CD4-positive, alpha-beta T cell treated with Interleukin-21 for 1 hour (primary cell): ENCODE measurements around the gene RIN3.
A peak's percentile ranks its signal among the peaks of the same experiment; 100 is the strongest.

Experiments
- DNase-seq: peaks from one replicate; pipeline ENCODE4 v3.0.0-alpha.2; 2020

Gene RIN3, protein sequence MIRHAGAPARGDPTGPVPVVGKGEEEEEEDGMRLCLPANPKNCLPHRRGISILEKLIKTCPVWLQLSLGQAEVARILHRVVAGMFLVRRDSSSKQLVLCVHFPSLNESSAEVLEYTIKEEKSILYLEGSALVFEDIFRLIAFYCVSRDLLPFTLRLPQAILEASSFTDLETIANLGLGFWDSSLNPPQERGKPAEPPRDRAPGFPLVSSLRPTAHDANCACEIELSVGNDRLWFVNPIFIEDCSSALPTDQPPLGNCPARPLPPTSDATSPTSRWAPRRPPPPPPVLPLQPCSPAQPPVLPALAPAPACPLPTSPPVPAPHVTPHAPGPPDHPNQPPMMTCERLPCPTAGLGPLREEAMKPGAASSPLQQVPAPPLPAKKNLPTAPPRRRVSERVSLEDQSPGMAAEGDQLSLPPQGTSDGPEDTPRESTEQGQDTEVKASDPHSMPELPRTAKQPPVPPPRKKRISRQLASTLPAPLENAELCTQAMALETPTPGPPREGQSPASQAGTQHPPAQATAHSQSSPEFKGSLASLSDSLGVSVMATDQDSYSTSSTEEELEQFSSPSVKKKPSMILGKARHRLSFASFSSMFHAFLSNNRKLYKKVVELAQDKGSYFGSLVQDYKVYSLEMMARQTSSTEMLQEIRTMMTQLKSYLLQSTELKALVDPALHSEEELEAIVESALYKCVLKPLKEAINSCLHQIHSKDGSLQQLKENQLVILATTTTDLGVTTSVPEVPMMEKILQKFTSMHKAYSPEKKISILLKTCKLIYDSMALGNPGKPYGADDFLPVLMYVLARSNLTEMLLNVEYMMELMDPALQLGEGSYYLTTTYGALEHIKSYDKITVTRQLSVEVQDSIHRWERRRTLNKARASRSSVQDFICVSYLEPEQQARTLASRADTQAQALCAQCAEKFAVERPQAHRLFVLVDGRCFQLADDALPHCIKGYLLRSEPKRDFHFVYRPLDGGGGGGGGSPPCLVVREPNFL

DNA sequence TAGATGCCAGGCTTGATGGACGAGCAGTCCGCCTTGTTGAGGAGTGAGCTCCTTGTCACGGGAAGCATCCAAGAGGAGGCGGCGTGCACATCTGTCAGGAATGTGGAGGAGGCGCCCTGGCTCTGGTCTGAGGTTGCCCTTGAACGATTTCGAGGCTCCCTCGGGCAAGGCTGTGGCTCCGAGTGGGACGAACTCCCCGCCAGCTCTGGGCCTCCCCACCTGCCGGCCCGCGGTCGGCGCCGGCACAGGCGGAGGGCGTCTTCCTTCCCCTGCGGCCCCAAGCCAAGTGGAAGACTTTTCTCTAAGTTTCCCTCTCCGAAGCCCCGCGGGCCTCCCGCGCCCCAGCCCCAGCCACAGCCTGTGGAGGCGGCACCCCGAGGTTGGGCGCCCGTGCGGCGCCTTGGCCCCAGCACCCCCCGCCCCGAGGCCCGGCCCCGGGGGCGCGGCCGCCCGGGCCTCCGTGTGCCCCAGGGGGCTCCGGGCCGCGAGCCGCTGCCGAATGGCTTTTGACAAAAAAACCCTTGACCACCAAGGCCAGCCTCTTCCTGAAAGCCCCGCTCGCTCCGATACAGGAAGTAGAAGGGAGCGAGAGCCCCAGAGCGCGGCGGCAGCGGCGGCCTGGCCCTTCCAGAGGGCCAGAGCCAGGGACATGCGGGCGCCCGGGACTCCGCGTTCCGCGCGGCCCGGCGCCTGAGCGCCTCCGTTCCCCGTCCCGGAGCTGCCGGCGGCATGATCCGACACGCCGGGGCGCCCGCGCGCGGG lies at the start of gene RIN3:
RIN3 (plus strand) TSS at position 578 of the 762 bp plus-strand sequence; CDS start at position 730, 152 bp downstream.
- DNase-seq: peak; percentile 56

DNA sequence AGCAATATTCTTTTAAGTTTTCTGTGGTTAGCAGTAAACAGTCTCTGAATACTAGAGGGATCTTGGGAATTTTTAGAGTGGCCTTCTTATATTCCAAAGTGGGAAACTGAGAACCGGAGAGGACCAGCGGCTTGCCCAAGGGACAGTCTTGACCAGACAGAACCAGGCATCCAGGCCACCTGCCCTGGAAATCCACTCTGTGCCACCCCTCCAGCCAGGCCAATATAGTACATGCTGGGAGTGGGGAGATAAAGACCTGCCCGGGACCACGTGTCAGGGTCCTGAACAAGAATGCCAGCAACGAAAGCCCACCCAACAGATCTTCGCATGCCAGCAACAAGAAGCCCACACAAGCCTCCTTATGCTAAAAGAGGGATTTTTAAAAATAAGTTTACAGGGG lies 49.4 kb upstream of the RIN3 start:
- DNase-seq: no peak

DNA sequence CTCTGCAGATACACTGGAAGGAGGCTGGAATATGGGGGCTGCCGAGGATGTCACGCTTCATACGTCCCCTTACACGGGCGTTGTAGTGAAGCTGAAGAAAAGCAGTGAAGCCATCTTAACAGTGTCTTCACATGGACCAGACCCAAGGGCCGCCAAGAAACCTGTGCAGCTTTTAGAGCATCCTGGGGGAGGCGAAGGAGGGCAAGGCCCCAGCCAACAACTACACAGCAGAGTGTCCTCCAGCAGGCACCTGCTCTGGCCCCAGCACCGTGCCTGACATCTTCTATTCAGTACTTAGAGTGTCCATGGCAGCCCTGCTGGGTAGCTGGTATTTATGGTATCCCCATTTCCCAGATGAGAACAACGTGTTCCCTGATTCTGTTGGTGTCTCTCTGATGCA lies 48.9 kb upstream of the RIN3 start:
- no peak for DNase-seq

DNA sequence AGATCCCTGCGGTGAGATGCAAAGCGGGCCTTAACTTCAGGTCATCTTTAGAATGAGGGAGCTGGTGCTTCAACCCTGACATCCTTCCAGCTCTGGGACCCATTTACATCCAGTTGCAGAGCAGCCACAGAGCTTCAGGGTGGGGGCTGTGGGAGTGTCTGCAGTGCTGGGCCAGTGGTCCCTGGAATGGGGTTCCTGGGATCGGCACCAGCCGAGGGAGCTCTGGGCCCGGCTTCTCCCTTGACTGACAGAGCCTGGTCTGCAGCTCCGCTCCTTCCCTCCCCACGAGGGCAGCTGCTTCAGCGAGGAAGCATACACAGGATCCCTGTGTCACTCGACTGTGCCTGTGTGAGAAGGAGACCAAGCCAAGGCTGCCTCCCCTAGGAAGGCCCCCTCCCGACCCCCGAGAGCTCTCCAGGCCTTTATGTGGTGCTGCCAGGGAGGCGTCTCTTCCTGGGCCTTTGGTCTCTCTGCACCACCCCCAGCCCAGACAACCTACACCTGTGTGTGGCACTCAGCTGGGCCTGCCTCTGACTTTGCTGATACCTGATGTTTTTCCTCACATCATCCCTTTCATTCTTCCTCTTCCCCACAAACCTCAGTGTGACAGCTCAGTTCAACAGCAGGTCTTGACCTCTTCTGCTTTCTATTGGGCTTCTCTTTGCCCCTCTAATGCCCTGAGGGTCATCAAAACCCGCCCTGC lies 48.1 kb upstream of the RIN3 start:
- no peak for DNase-seq

DNA sequence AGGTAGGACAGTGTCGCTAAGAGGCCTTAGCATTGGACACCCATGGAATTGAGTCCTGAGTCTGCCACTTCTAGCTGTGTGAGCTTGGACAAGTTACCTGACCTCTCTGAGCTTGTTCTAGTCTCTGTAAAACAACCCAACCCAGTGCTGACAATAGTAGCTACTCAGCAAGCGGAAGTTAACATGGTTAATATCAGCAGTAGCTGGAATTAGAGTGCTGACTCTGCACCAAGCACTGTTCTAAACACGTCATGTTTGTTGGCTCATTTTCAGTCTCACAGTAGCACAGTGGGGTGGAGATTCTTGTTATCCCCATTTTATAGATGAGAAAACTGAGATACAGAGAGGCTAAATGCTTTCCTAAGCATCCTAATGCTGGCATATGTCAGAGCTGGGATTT lies 47.5 kb upstream of the RIN3 start:
- no peak for DNase-seq

DNA sequence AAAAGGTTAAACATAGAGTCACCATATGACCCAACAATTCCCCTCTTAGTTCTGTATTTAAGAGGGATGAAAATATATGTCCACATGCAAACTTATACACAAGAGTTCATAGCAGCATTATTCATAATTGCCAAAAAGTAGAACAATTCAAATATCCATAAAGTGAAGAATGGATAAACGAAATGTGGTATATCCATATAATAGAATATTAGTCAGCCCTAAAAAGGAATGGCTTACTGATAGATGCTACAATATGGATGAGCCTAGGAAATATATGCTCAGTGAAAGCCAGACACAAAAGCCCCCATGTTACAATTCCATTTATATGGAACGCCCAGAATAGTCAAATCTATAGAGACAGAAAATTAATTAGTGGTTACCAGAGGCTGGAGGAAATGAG lies 44.1 kb upstream of the RIN3 start:
- DNase-seq: no peak

DNA sequence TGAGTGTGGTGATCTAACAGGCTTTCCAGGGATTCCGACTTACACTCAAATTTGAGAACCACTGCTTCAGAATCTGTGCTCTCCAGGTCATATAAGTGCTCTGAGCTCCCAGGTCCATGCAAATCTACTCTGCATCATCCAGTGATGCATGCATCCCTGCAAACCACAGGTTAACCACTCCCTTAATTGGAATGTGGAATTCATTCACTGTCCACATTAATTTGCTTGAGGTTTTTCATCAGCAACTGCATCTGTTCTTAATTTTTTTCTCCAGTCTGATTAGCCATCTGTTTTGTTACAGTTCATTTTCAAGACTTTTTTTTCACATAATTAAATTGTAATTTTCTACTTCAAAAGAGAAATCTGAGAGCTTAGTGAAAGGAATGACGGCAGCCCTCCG lies 43.4 kb upstream of the RIN3 start:
- DNase-seq: no peak

DNA sequence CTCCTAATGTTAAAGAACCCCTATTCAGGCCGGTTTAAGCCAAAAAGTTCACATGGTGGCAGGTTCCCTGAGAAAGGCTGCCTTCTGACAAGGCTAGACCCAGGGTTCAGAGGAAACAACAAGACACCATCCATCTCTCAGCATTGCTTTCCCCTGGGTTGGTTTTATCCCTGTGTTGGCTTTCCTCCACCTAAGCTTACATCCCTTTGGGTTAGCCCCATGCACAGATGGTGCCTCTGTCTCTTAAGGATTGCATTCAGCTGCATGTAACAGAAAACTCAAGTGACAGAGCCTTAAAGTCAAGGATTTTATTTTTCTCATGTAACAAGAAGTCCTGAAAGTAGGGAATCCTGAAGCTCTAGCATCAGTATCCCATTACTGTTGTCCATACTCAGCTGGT lies 42.8 kb upstream of the RIN3 start:
- DNase-seq: no peak

DNA sequence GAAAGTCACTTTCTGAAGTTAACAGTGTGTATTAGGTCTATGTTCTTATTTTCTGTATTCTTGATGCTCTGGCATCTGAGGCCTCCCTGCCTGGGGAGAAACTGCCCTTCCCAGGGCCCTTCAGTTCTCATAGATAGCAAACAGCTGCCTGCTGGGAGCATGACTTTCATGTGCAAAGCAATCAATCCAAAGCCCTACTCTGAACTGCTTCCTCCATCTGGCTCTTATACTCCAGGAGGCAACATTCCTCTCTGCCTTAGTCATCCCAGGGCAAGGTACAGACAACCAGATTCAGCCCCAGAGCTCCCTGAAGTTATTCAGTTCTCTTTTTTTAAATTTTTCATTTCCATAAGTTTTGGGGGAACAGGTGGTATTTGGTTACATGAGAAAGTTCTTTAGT lies 41.7 kb upstream of the RIN3 start:
- DNase-seq: no peak

DNA sequence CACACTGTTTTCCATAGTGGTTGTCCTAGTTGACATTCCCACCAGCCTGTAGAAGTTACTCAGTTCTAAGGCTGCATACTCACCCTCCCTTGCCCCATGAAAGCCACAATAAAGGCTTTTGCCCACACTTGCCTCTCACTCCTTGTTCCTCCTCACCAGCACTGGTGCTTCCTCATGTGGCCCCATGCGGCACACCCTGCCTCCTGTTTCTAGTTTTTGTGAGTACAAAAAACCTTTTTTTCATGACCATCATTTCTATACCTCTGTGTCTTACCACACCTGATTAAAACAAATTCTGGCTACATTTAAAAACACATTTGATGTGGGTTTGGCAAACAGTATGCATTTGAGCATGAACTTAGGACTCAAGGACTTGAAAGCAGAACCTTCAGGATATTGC lies 40.7 kb upstream of the RIN3 start:
- no peak for DNase-seq

DNA sequence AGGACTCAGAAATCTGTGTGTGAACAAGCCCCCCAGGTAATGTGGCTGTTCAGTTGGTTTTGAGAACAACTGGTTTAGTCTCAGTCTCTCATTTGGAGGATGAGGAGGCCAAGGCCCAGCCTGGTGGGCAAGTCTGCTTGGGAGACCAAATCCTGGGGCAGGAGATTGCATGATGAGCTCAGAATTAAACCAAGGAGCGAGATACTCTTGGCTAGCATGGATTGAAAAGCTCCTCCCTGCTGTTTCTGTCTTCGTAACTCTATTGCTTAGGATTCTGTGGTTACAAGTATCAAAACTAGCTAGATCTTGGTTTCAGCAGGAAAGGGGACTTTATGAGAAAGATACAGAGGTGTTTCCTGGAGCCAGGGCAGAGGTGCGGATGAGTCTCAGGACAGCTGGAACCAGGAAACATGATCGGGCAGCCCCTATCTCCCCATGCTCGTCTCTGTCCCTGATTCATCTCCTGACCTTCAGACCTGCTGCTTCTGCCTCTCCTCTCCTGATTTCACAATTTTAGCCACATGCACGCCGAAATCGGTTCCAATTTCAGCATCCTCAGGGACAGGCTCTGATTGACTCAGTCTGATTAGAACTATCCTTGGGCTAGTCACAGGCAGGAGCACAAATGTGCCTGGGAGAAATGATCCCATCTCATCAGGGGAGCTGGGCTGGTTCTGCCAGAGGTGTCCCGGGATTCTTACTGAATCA lies 40.2 kb upstream of the RIN3 start:
- DNase-seq: no peak

DNA sequence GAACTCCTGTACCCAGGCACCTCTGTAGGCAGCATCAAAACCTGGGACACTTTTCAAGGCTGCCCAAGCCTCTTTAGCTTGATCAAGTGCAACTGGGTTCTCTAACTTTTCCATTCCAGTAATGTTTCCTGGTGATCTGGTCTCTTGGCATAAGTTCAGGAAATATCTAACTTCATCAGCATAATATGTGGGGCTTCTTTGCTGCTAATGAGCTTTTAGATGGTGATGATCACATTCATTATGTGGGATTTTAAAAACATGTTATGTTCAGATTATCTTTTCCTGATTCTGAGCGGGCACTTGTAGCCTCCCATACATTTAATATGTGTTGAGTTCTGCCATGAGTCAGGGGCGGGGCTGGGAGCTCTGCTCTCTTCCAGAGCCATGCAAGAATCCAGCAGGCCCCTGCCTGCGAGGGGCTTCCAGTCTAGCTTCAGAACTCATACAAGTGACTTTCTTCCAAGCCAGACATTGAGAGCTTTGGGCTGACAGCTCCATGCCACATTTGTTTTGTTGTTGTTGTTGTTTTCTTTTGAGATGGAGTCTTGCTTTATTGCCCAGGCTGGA lies 39.5 kb upstream of the RIN3 start:
- no peak for DNase-seq

DNA sequence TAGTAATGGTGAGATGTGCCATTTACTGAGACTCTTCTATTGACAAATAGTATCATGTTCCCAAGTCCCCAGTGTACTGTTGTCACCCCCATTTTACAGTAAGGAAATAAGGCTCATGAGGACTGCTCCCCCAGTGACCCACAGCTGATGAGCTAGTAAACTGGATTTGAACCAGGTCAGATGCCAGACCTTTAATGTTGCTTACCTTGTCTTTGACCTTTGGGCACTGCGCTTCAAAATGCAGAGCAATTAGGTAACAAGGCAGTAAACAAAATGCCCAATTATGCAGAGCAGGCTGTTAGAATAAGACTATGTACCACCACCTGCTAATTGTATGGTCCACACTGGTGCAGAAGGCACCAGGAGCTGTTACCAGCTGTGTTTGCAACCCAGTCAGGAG lies 38.5 kb upstream of the RIN3 start:
- DNase-seq: no peak

DNA sequence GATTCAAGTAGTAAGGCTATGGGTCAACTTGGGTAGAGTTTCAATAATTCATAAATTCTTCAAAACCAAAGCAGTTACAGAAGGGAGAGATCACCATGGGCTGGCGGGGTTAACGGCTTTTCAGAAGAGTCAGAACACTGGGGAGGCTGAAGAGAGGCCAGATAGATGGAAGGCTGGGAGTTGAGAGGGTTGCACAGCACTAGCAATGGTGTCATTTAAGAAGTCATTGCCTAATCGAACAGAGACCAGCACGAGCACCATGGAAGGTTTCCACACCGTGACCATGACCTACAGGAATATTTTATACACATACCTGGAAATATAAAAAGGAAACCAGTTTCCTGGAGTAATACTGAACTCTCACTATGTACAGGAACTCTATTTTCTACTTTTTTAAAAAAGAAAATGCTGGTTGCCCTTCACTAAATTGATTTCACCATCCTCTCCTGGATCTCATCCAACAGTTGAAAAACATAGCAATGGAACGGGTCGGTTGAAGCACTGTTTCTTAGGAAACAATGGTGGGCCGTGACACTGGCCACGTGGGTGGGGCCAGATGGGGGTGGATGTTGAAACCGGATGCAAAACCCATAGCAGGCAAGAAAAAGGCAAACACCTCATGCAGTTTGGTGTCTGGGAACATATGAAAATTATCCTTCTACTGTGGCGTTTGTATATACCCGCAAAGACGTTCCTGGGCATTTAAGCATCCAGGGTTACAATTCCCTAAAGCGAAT lies 38.0 kb upstream of the RIN3 start:
- DNase-seq: no peak

DNA sequence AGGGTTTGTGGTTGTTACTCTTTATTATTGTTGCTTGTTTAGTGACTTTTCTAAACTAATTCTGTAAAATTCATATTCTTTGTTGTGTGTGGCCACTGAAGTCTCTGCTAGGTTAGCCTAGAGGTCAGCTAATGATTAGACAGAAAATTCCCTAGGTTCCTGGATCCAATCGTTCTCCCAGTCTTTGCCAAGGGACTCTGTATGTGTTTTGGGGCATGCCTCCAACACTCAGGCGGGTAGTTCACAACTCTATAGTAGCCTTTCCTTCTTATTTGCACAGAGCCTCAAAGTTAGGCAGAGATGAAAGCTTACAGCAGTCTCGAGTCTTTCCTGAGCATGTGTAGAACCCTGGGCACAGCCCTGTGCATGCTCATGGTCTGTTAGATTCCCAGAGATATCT lies 32.7 kb upstream of the RIN3 start:
- DNase-seq: no peak

DNA sequence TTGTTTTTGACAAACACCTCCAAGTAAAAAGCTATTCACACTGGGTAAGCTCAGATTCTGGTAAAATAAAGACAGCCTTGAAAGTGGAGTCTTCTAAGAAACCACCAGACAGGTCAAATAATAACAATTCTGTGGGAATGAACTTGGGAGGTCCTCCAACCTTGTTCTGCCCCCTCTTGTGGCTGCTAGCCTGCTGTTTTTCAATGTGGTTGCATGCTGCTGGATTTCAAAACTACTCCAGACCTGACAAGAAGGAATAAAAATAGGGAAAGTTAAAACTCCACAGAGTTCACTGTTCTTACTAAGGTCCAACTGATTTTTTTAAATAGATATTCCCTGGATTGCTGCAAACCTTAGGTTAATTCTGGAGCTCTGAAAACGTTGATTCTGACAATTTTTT lies 32.2 kb upstream of the RIN3 start:
- DNase-seq: no peak

DNA sequence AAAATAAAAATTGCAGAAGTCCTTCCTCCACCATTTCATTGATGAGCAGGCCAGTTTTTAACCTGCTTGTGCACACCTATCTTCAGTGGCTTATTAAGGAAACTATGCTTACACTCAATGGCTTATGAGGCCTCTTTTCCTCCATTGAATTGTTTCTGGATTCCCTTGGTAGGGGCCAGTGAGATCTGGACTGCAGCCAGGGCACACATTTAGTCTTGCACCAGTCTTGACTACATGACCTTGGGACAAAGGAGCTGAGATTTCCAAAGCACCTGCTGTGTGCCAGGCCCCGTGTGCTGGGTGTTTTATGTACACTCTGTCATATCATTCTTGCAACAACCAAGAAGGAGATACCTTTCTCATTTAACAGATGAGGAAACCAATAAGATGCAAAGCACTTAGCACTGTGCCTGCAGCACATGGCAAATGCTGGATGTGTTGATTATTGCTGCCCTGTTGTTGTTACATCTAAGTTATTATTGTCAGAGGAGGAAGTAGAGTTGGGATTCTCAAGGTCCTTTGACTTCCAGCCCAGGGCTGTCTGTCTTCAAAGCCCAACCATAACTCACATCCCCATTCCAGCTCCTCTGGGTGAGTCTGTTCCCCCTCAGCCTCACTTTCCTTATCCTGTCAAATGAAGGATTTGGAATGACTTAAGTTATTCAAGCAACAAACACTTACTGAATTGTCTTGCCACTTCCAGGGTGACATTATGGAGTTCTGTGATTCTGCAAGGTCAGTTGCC lies 31.6 kb upstream of the RIN3 start:
- DNase-seq: no peak

DNA sequence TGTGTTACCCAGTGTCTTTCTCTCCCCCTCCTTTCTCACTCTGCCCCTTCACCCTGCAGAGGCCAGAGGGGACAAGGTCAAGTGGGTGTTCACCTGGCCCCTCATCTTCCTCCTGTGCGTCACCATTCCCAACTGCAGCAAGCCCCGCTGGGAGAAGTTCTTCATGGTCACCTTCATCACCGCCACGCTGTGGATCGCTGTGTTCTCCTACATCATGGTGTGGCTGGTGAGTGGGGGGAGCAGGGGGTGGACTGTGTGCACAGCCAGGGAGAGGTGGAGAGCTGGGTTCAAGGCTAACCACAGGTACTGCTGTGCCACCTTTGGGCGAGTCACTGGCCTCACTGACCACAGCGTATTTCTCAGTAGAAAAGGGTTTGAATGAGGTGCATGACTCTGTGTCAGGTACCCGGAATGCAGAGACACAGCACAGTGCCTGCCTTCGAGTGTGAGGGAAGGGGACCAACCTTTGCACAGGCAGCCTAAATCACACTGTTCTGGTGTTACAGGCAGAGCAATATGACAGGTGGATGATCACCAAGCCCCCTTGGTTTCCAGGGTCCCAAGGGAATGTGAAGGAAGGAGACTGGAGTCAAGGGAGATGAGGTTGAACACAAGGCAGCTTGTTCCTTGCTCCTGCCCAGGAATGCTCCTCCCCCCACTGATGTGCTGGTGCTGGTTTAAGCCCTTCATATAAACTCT lies 30.8 kb upstream of the RIN3 start:
- no peak for DNase-seq

DNA sequence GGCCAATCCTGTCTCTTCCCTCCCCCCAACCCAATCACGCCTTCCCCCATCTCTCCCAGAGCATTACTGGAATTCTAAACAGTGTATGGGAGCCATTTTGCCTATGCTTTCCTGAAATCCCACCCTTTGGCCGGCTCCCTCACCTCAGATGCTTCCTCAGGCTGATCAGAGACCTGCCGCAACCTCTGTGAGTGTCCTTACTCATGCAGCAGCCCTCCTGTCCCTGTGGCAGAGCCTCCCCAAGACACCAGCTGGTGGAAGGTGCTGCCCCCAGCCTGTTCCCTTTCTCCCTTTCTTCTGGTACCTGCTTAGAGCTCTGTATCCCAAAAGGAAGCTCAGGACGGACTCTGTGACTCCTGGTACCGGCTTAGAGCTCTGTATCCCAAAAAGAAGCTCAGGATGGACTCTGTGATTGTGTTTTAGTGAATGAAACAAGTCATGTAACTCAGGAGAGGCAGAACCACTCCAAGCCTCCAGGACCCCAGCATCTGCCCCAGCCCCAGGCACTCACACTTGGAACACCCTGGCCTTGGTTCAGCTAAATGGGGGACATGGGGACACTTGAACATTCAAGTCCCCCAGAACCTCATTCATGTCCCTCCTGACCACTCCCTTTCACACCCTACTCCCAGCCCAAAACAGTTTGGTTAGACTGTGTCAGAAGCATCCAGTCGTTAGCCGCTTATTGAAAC lies 29.3 kb upstream of the RIN3 start:
- no peak for DNase-seq
